Measurements from ENCODE around the gene RFC3.
A peak's percentile ranks its signal among the peaks of the same experiment; 100 is the strongest.
"Not testable (repeated sequence)": the region's sequence is repeated elsewhere in the genome, so short reads cannot be mapped to it uniquely, and the experiment has no call there.

The RFC3 gene

DNA sequence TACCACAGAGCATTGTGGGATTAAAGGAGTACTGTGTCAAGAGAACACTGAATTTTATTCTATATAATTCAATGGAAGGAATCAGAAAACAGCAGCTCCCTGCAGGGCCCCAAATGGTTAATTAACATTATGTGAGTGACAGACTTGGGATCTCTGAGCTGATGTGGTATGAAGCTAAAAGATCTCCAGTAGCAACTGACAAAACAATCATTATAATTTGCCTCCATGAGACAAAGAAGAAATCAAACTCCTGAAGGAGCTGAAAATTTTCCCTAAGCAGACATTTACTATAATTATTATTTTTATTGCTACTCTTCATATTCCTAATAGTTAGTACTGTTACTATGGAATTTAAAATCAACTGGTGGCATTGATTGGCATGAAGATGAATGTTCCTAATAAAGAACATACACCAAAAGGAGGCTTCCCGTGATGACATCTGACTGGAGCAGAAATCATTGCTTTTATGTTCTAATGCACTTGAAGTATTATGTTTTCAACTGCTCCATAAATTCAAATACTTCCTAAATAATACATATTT, 28.8 kb upstream of the RFC3 start:
- Histone ChIP-seq H3K4me3 (ENCODE audit: low read length in 2 of 2) (no peak overlapping the region), H3K27me3 (ENCODE audit: control insufficient read depth in 1 of 2, insufficient read depth in 2 of 2, low read length in 2 of 2) (no peaks in the 10 kb centered on the region), H3K27ac (ENCODE audit: low read length) (no peak overlapping the region), H3K36me3 (ENCODE audit: control insufficient read depth in 2 of 2, insufficient read depth in 2 of 2, low read length in 2 of 2) (no peaks in the 10 kb centered on the region), H3K9ac (ENCODE audit: low read length in 2 of 2) (no peak overlapping the region), H3K9me3 (ENCODE audit: control insufficient read depth in 2 of 2, low read length in 2 of 2) (no peaks in the 10 kb centered on the region), H3K4me1 (ENCODE audit: control insufficient read depth, insufficient read depth, low read length) (no peaks in the 10 kb centered on the region)

DNA sequence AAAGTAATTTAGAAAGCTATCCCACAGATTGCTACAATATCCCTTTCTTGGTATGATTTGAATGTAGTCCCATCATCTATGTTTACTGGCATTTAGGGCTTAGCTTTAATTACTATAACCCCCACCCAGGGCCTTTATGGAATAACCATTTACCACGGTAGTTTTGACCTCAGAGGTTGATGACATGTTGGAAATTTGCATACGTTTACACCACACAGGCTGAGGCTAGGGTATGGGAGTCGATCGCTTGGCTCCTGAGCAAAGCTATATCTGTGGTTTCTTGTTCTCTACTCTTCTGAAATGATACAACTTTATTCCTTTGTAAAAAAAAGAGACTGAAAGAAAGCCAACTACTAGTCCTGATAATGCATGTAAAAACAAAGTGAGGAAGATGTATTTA, 28.2 kb upstream of the RFC3 start:
- H3K4me1 ChIP-seq (ENCODE audit: control insufficient read depth, insufficient read depth, low read length) = no peaks in the 10 kb centered on the region
- no peaks in the 10 kb centered on the region for H3K9me3 ChIP-seq (ENCODE audit: control insufficient read depth in 2 of 2, low read length in 2 of 2)
- H3K27ac ChIP-seq (ENCODE audit: low read length) = no peak overlapping the region
- no peak overlapping the region for H3K9ac ChIP-seq (ENCODE audit: low read length in 2 of 2)
- H3K4me3 ChIP-seq (ENCODE audit: low read length in 2 of 2) = no peak overlapping the region
- H3K36me3 ChIP-seq (ENCODE audit: control insufficient read depth in 2 of 2, insufficient read depth in 2 of 2, low read length in 2 of 2) = no peaks in the 10 kb centered on the region
- no peaks in the 10 kb centered on the region for H3K27me3 ChIP-seq (ENCODE audit: control insufficient read depth in 1 of 2, insufficient read depth in 2 of 2, low read length in 2 of 2)

DNA sequence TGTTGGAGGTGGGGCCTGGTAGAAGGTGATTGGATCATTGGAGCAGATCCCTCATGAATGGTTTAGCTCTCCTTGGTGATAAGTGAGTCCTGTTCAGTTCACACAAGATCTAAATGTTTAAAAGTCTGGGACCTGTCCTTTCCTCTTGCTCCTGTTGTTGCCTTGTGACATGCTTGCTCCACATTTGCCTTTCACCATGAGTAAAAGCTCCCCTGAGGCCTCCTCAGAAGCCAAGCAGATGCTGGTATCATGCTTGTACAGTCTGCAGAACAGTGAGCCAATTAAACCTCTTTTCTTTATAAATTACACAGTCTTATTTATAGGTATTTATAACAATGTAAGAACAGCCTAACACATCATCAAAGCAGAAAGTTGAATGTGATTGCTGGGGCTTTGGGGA, 24.2 kb upstream of the RFC3 start:
- Histone ChIP-seq H3K36me3 (ENCODE audit: control insufficient read depth in 2 of 2, insufficient read depth in 2 of 2, low read length in 2 of 2) (no peaks in the 10 kb centered on the region), H3K9ac (ENCODE audit: low read length in 2 of 2) (no peak overlapping the region), H3K4me3 (ENCODE audit: low read length in 2 of 2) (no peak overlapping the region), H3K27me3 (ENCODE audit: control insufficient read depth in 1 of 2, insufficient read depth in 2 of 2, low read length in 2 of 2) (no peaks in the 10 kb centered on the region), H3K4me1 (ENCODE audit: control insufficient read depth, insufficient read depth, low read length) (no peaks in the 10 kb centered on the region), H3K27ac (ENCODE audit: low read length) (no peak overlapping the region), H3K9me3 (ENCODE audit: control insufficient read depth in 2 of 2, low read length in 2 of 2) (no peaks in the 10 kb centered on the region)

DNA sequence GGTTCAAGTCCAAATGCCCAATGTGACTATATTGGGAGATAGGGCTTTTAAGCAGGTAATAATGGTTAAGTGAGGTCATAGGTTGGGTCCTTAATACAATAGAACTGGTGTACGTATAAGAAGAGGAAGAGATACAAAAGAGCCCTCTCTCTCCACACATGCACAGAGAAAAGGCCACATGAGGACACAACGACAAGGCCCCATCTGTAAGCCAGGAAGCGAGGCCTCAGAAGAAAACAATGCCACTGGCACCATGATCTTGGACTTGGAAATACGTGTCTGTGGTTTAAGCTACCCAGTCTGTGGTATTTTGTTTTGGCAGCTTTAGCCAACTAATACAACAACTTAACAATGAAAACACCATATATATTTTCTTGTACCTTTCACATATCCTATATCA, 23.4 kb upstream of the RFC3 start:
- H3K36me3 ChIP-seq (ENCODE audit: control insufficient read depth in 2 of 2, insufficient read depth in 2 of 2, low read length in 2 of 2) = no peaks in the 10 kb centered on the region
- H3K27me3 ChIP-seq (ENCODE audit: control insufficient read depth in 1 of 2, insufficient read depth in 2 of 2, low read length in 2 of 2) = no peaks in the 10 kb centered on the region
- no peaks in the 10 kb centered on the region for H3K4me1 ChIP-seq (ENCODE audit: control insufficient read depth, insufficient read depth, low read length)
- H3K9ac ChIP-seq (ENCODE audit: low read length in 2 of 2) = no peak overlapping the region
- no peak overlapping the region for H3K27ac ChIP-seq (ENCODE audit: low read length)
- H3K4me3 ChIP-seq (ENCODE audit: low read length in 2 of 2) = no peak overlapping the region
- H3K9me3 ChIP-seq (ENCODE audit: control insufficient read depth in 2 of 2, low read length in 2 of 2) = no peaks in the 10 kb centered on the region

DNA sequence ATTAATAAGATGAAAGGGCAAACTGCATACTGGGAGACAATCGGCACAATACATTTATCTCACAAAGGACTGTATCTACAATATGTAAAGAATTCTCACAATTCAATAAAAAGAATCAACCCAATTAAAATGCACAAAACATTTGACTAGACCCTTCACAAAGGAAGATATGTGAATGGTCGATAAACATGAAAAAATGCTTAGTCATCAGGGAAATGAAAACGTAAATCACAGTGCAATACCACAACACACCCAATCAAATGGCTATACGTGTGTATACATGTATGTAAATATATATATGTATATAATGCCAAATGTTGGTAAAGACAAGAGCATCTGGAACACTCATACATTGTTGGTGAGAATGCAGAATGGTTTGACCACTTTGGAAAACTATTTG, 21.9 kb upstream of the RFC3 start:
- Histone ChIP-seq H3K9me3 (ENCODE audit: control insufficient read depth in 2 of 2, low read length in 2 of 2) (no peaks in the 10 kb centered on the region), H3K36me3 (ENCODE audit: control insufficient read depth in 2 of 2, insufficient read depth in 2 of 2, low read length in 2 of 2) (no peaks in the 10 kb centered on the region), H3K27me3 (ENCODE audit: control insufficient read depth in 1 of 2, insufficient read depth in 2 of 2, low read length in 2 of 2) (no peaks in the 10 kb centered on the region), H3K4me1 (ENCODE audit: control insufficient read depth, insufficient read depth, low read length) (peaks cover 2% of the 10 kb centered on the region), H3K27ac (ENCODE audit: low read length) (no peak overlapping the region), H3K9ac (ENCODE audit: low read length in 2 of 2) (no peak overlapping the region), H3K4me3 (ENCODE audit: low read length in 2 of 2) (no peak overlapping the region)

DNA sequence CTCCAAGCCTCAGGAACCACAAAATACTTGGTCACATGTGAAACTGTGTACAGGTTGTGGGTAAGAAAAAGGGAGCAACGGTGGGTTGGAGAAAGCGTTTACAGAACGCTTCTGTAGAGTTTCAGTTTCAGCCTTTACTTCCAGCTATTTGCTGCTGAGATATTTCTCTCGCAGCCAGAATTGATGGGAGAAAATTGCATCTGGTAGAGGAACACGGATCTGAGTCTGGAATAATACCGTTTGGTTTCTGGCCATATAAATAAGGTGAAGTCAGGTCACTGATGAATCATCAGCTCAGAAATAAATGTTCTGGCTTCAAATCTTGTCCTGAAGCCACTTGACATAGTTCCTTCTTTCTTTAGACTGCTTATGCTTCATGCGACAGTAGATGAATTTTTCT, 20.3 kb upstream of the RFC3 start:
- Histone ChIP-seq H3K36me3 (ENCODE audit: control insufficient read depth in 2 of 2, insufficient read depth in 2 of 2, low read length in 2 of 2) (no peaks in the 10 kb centered on the region), H3K4me1 (ENCODE audit: control insufficient read depth, insufficient read depth, low read length) (peaks cover 2% of the 10 kb centered on the region), H3K27me3 (ENCODE audit: control insufficient read depth in 1 of 2, insufficient read depth in 2 of 2, low read length in 2 of 2) (no peaks in the 10 kb centered on the region), H3K4me3 (ENCODE audit: low read length in 2 of 2) (peak overlapping the region; percentile 64 to 79), H3K9ac (ENCODE audit: low read length in 2 of 2) (peak overlapping the region; percentile 7 to 63), H3K27ac (ENCODE audit: low read length) (peak overlapping the region; percentile 12), H3K9me3 (ENCODE audit: control insufficient read depth in 2 of 2, low read length in 2 of 2) (no peaks in the 10 kb centered on the region)

DNA sequence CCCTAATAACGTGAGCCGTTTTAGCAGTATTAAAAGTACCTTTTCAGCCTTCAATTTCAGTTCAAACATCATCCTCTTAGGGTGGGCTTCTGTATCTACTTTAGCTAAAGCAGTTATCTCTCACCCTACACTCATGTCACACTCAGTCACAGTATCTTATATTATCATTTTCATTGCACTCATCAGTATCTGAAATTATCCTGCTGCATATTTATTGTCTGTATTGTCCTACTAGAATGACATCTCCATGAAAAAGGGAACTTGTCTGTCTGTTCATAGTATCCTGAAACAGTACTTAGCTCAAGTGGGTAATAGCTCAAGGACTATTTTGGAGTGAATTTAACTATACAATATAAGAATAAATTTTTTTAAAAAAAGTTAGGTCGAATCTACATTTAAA, 19.9 kb upstream of the RFC3 start:
- H3K36me3 ChIP-seq (ENCODE audit: control insufficient read depth in 2 of 2, insufficient read depth in 2 of 2, low read length in 2 of 2) = no peaks in the 10 kb centered on the region
- H3K27me3 ChIP-seq (ENCODE audit: control insufficient read depth in 1 of 2, insufficient read depth in 2 of 2, low read length in 2 of 2) = no peaks in the 10 kb centered on the region
- peak overlapping the region in 1 of 2 donors; percentile 63 for H3K9ac ChIP-seq (ENCODE audit: low read length in 2 of 2)
- no peak overlapping the region for H3K27ac ChIP-seq (ENCODE audit: low read length)
- peaks cover 2% of the 10 kb centered on the region for H3K4me1 ChIP-seq (ENCODE audit: control insufficient read depth, insufficient read depth, low read length)
- peak overlapping the region; percentile 64 to 79 for H3K4me3 ChIP-seq (ENCODE audit: low read length in 2 of 2)
- no peaks in the 10 kb centered on the region for H3K9me3 ChIP-seq (ENCODE audit: control insufficient read depth in 2 of 2, low read length in 2 of 2)

DNA sequence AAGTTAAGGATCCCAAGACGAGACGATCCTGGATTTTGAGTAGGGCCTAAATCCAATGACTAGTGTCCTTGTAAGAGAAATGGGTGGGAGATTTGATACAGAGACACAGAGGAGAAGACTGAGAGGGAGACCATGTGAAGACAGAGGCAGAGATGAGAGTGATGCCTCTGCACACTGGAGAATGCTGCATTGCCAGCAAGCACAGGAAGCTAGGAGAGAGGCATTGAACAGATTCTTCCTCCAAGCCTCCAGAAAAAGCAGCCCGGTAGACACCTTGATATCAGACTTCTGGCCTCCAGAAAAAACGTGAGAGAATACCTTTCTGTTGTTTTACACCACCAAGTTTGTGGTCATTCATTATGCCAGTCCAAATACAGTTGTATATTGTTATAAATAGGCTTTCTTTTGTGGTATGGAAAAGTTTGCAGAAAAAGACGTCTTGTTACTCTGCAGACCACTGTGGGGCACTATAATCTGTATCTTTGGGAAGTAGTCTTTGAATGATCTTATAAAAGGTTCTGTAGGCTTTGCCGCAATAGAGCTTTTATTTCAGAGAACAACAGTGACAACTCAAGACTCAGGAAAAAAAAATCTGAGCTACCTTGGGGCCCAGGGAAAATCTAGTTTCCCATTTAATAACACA, 17.9 kb upstream of the RFC3 start:
- H3K27ac ChIP-seq (ENCODE audit: low read length) = no peak overlapping the region

DNA sequence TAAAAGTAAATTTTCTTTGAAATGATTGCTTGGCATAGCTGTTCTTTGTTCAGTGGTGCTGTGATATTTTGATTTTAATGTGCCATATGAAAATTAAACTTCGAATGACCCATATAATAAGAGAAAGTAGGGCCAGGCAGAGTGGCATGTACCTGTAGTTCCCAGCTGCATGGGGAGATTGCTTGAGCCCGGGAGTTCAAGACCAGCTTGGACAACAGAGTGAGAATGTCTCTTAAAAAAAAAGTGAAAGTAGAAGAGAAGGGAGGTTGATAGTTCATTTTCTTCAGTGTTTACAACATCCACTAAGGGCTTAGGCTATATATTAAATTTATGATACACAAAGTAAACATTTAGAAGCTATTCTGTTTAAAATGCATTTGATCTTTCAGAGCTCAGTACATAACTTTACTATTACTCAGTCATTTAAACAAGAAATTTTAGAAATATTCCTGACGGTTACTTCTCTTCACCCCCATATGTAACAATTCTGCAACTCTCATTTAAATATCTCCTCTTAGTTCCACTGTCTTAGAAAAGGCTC, 17.2 kb upstream of the RFC3 start:
- Histone ChIP-seq H3K4me1 (ENCODE audit: control insufficient read depth, insufficient read depth, low read length) (peaks cover 2% of the 10 kb centered on the region), H3K9ac (ENCODE audit: low read length in 2 of 2) (no peak overlapping the region), H3K36me3 (ENCODE audit: control insufficient read depth in 2 of 2, insufficient read depth in 2 of 2, low read length in 2 of 2) (no peaks in the 10 kb centered on the region), H3K9me3 (ENCODE audit: control insufficient read depth in 2 of 2, low read length in 2 of 2) (no peaks in the 10 kb centered on the region), H3K27ac (ENCODE audit: low read length) (no peak overlapping the region), H3K27me3 (ENCODE audit: control insufficient read depth in 1 of 2, insufficient read depth in 2 of 2, low read length in 2 of 2) (no peaks in the 10 kb centered on the region), H3K4me3 (ENCODE audit: low read length in 2 of 2) (no peak overlapping the region)

More for the DNA sequence above, 17.9 kb upstream of the RFC3 start:
- Histone ChIP-seq H3K36me3 (ENCODE audit: control insufficient read depth in 2 of 2, insufficient read depth in 2 of 2, low read length in 2 of 2) (no peaks in the 10 kb centered on the region), H3K27me3 (ENCODE audit: control insufficient read depth in 1 of 2, insufficient read depth in 2 of 2, low read length in 2 of 2) (no peaks in the 10 kb centered on the region), H3K4me1 (ENCODE audit: control insufficient read depth, insufficient read depth, low read length) (peaks cover 2% of the 10 kb centered on the region), H3K9me3 (ENCODE audit: control insufficient read depth in 2 of 2, low read length in 2 of 2) (no peaks in the 10 kb centered on the region), H3K4me3 (ENCODE audit: low read length in 2 of 2) (no peak overlapping the region), H3K9ac (ENCODE audit: low read length in 2 of 2) (no peak overlapping the region)

DNA sequence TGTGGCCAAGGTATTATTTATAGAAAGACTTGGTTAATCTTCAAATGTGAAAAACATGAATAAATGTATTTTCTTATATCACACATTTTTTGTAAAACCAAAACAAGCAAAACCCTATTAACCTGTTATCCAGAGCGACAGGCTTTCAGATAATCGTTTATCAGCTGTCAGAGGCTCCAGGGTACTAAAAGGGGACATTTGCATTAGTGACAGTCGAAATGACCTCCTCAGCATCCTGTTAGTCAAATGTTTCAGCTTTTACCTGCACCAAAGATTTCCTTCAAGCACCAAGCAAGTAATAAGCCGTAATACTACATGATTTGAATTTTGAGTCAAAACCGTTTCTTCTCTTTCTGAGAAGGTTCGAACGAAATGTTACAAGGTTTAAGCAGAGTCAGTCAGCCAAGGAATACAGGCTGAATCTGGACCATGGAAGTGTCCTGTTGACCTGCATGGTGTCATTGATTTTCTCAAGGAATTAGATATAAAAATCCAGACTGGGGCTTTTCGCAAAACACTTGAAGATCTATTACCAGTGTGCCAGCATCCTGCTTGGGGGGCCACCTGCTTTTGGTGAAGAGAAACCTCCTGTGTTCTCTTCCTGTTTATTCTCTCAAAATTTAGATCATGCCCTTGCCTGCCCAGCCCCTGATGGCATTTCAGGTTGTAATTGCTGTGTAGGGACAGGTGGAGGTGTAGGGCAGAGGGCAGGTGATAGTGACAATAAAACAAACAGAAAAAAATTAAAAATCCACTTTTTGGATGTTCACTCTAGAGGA, 11.3 kb upstream of the RFC3 start:
- no peaks in the 10 kb centered on the region for H3K36me3 ChIP-seq (ENCODE audit: control insufficient read depth in 2 of 2, insufficient read depth in 2 of 2, low read length in 2 of 2)
- H3K27me3 ChIP-seq (ENCODE audit: control insufficient read depth in 1 of 2, insufficient read depth in 2 of 2, low read length in 2 of 2) = no peaks in the 10 kb centered on the region
- H3K9ac ChIP-seq (ENCODE audit: low read length in 2 of 2) = no peak overlapping the region
- H3K4me1 ChIP-seq (ENCODE audit: control insufficient read depth, insufficient read depth, low read length) = no peaks in the 10 kb centered on the region
- no peak overlapping the region for H3K4me3 ChIP-seq (ENCODE audit: low read length in 2 of 2)
- no peaks in the 10 kb centered on the region for H3K9me3 ChIP-seq (ENCODE audit: control insufficient read depth in 2 of 2, low read length in 2 of 2)
- H3K27ac ChIP-seq (ENCODE audit: low read length) = no peak overlapping the region

DNA sequence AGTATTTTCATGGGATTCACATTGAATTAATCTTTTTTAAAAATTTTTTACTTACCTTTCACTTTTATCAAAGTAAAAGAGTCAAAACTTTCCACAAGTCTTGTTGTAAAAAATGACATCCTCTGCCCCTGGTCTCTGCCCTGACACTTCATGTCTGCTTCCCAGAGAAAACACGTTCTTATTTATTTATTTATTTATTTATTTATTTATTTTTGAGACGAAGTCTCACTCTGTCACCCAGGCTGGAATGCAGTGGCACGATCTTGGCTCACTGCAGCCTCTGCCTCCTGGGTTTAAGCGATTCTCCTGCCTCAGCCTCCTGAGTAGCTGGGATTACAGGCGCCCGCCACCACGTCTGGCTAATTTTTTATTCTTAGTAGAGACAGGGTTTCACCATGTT, 5.1 kb upstream of the RFC3 start:
- not testable (repeated sequence) for H3K27me3 ChIP-seq (ENCODE audit: control insufficient read depth in 1 of 2, insufficient read depth in 2 of 2, low read length in 2 of 2); H3K27ac ChIP-seq (ENCODE audit: low read length); H3K9ac ChIP-seq (ENCODE audit: low read length in 2 of 2); H3K36me3 ChIP-seq (ENCODE audit: control insufficient read depth in 2 of 2, insufficient read depth in 2 of 2, low read length in 2 of 2); H3K9me3 ChIP-seq (ENCODE audit: control insufficient read depth in 2 of 2, low read length in 2 of 2); H3K4me1 ChIP-seq (ENCODE audit: control insufficient read depth, insufficient read depth, low read length); H3K4me3 ChIP-seq (ENCODE audit: low read length in 2 of 2)

Data from stomach smooth muscle (tissue), 2 donors.